GM19395 (cell line): Measurements from ENCODE around the gene DHPS.
"Not testable (repeated sequence)": the region's sequence is repeated elsewhere in the genome, so short reads cannot be mapped to it uniquely, and the experiment has no call there.

Experiments used
- ATAC-seq: cut with Tn5 transposase; IDR thresholded peaks from one replicate; pipeline ENCODE4 v1.9.1; 2021; ENCODE audit warnings: mild to moderate bottlenecking, moderate library complexity; ENCODE audit not compliant: unreplicated experiment

DHPS gene

GRCh38 chr19:12647490-12648071 lies 34.1 kb downstream of the DHPS start:
- no peak for ATAC-seq

GRCh38 chr19:12647047-12647446 lies 34.6 kb downstream of the DHPS start:
- ATAC-seq = no peak

GRCh38 chr19:12646551-12646950 lies 35.1 kb downstream of the DHPS start:
- no peak for ATAC-seq

GRCh38 chr19:12643716-12644115 lies 38.0 kb downstream of the DHPS start:
- ATAC-seq = not testable (repeated sequence)

GRCh38 chr19:12642506-12642905 lies 39.2 kb downstream of the DHPS start:
- ATAC-seq = no peak

GRCh38 chr19:12641456-12641855 lies 40.2 kb downstream of the DHPS start:
- ATAC-seq = no peak

- ATAC-seq = no peak
These were observed 41.6 kb downstream of the DHPS start for GRCh38 chr19:12639901-12640613.

- ATAC-seq = no peak
These were observed 43.0 kb downstream of the DHPS start for GRCh38 chr19:12638611-12639182.

- no peak for ATAC-seq
These were observed 45.0 kb downstream of the DHPS start for GRCh38 chr19:12636631-12637030.

- ATAC-seq = no peak
These were observed 52.5 kb downstream of the DHPS start for GRCh38 chr19:12629215-12629614.

GRCh38 chr19:12628040-12629022 lies 53.3 kb downstream of the DHPS start:
- ATAC-seq = no peak

- no peak for ATAC-seq
These were observed 54.7 kb downstream of the DHPS start for GRCh38 chr19:12626958-12627357.
